GM12878 (cell line): ENCODE measurements around the gene CHCHD6. TPM values are rescaled to one million over a fixed set of nuclear protein-coding genes. Genes with fewer than 3 reads are reported as not detected.
A peak's percentile ranks its signal among the peaks of the same experiment; 100 is the strongest.

ENCODE experiments used
- ATAC-seq: fragments of 200-7000 bp; cut with Tn5 transposase; 3 replicates; pipeline ENCODE4 v1.9.1; 2020; ENCODE audit warnings: mild to moderate bottlenecking, moderate library complexity
- BruUV-seq: library from RNA; stranded (reverse); fragments of 400-500 nt; replicated peaks from 2 replicates; lab custom pipeline; 2021; lab: Mats Ljungman, UMichigan
- CTCF ChIA-PET: fragments of 300-600 bp; sonication (Branson Sonifier 250); formaldehyde crosslinking; extraction: SDS; loops from one replicate; lab custom pipeline; 2021; ENCODE audit warnings: inconsistent platforms; lab: Yijun Ruan, JAX
- POLR2A ChIA-PET: fragments of 350-600 bp; formaldehyde crosslinking; extraction: SDS; loops from one replicate; lab custom pipeline; 2021; ENCODE audit warnings: inconsistent platforms; lab: Charles Lee
- RAD21 ChIA-PET: fragments of 300-600 bp; sonication (Branson Sonifier 250); formaldehyde crosslinking; loops from one replicate; lab custom pipeline; 2023; ENCODE audit warnings: antibody characterized with exemption; ENCODE audit not compliant: unreplicated experiment; lab: Charles Lee
- SMC1A ChIA-PET: fragments of 300-600 bp; sonication (Branson Sonifier 250); formaldehyde crosslinking; loops from one replicate; lab custom pipeline; 2023; ENCODE audit not compliant: unreplicated experiment, uncharacterized antibody; lab: Charles Lee
- DNase-seq: peaks from one replicate; pipeline ENCODE4 v3.0.0-alpha.2; 2011; ENCODE audit warnings: low read depth, low spot score
- FAIRE-seq: peaks from 3 replicates; lab custom pipeline; 2011; peaks lifted over from hg19 to GRCh38; lab: Jason Lieb, UNC
- H2AFZ ChIP-seq: 2 replicates; pipeline ENCODE4 v1.6.0; 2011; ENCODE audit warnings: low read depth, low read length, control low read depth; ENCODE audit not compliant: control insufficient read depth
- H3K27ac ChIP-seq: 2 replicates; pipeline ENCODE4 v1.5.1; 2011; ENCODE audit warnings: control low read depth; ENCODE audit not compliant: control insufficient read depth, insufficient read depth
- H3K27me3 ChIP-seq, 2 experiments: replicated peaks in 1 of 2; 2 replicates each; pipeline versions ENCODE4 v1.6.0 to v1.6.1; 2011; ENCODE audit warnings: low read length in 1 of 2; ENCODE audit not compliant: control insufficient read depth in 2 of 2, insufficient read depth in 2 of 2
- H3K36me3 ChIP-seq, 2 experiments: 2 replicates each; pipeline ENCODE4 v1.5.1; 2011; ENCODE audit warnings: low read length in 1 of 2; ENCODE audit not compliant: control insufficient read depth in 2 of 2, insufficient read depth in 2 of 2
- H3K4me1 ChIP-seq: 2 replicates; pipeline ENCODE4 v1.6.1; 2011; ENCODE audit warnings: mild to moderate bottlenecking, low read length, moderate library complexity, mixed read lengths; ENCODE audit not compliant: control insufficient read depth, insufficient read depth
- H3K4me2 ChIP-seq: 2 replicates; pipeline ENCODE4 v1.6.0; 2011; ENCODE audit warnings: control low read depth; ENCODE audit not compliant: control insufficient read depth, insufficient read depth
- H3K4me3 ChIP-seq: fragments of 200-600 bp; sonication (generic); 2 replicates; pipeline ENCODE4 v1.5.1; 2016
- H3K79me2 ChIP-seq: 2 replicates; pipeline ENCODE4 v1.6.0; 2011; ENCODE audit warnings: low read length; ENCODE audit not compliant: control insufficient read depth, insufficient read depth
- H3K9ac ChIP-seq: 2 replicates; pipeline ENCODE4 v1.8.0; 2011; ENCODE audit warnings: low read length, control low read depth, mixed read lengths; ENCODE audit not compliant: control insufficient read depth, insufficient read depth
- H3K9me3 ChIP-seq: replicated peaks from 3 replicates; pipeline ENCODE4 v1.5.1; 2011; ENCODE audit warnings: mild to moderate bottlenecking, low read length; ENCODE audit not compliant: control insufficient read depth, insufficient read depth
- H4K20me1 ChIP-seq: 2 replicates; pipeline ENCODE4 v1.6.0; 2011; ENCODE audit not compliant: control insufficient read depth, insufficient read depth
- BHLHE40 ChIP-seq, 2 experiments: fragments of 450-650 bp in 1 of 2; IDR thresholded peaks; 2 replicates each; pipeline ENCODE4 v1.6.1; 2011 to 2017; ENCODE audit warnings: low read depth in 2 of 2, borderline replicate concordance in 1 of 2, improper control_type of control experiment in 1 of 2, low read length in 1 of 2, mild to moderate bottlenecking in 1 of 2
- CBFB ChIP-seq: IDR thresholded peaks from 2 replicates; pipeline ENCODE4 v1.6.1; 2016; ENCODE audit warnings: antibody characterized with exemption, low read depth
- HSF1 ChIP-seq: fragments of 150-350 bp; IDR thresholded peaks from 2 replicates; pipeline ENCODE4 v1.6.1; 2014; ENCODE audit warnings: mild to moderate bottlenecking, low read depth, low read length
- MYB ChIP-seq: fragments of 150-350 bp; IDR thresholded peaks from 2 replicates; pipeline ENCODE4 v1.6.1; 2014; ENCODE audit warnings: mild to moderate bottlenecking, low read depth, low read length, borderline replicate concordance
- NR2F1 ChIP-seq: fragments of 450-650 bp; conservative IDR thresholded peaks from 2 replicates; pipeline ENCODE4 v1.6.1; 2017; ENCODE audit warnings: mild to moderate bottlenecking
- RAD21 ChIP-seq: IDR thresholded peaks from 2 replicates; pipeline ENCODE4 v1.6.1; 2011; ENCODE audit warnings: mild to moderate bottlenecking, low read depth, low read length, moderate library complexity; ENCODE audit not compliant: insufficient read depth
- RFX5 ChIP-seq: IDR thresholded peaks from 2 replicates; pipeline ENCODE4 v1.6.1; 2011; ENCODE audit warnings: low read depth, low read length, improper control_type of control experiment
- RUNX3 ChIP-seq: IDR thresholded peaks from 2 replicates; pipeline ENCODE4 v1.6.1; 2012; ENCODE audit warnings: low read length, inconsistent platforms
- SMAD1 ChIP-seq: fragments of 450-650 bp; IDR thresholded peaks from 2 replicates; pipeline ENCODE4 v1.6.1; 2018; ENCODE audit warnings: mild to moderate bottlenecking, low read depth; ENCODE audit not compliant: partially characterized antibody
- SMARCA5 ChIP-seq: fragments of 450-650 bp; IDR thresholded peaks from 2 replicates; pipeline ENCODE4 v1.6.1; 2017; ENCODE audit warnings: mild to moderate bottlenecking
- SP1 ChIP-seq: IDR thresholded peaks from one replicate; pipeline ENCODE4 v1.6.1; 2011; ENCODE audit warnings: low read depth, low read length
- SUPT20H ChIP-seq: IDR thresholded peaks from 2 replicates; pipeline ENCODE4 v1.6.1; 2011; ENCODE audit warnings: low read depth, mild to moderate bottlenecking, low read length, moderate library complexity, borderline replicate concordance; ENCODE audit not compliant: control insufficient read depth
- ZNF622 ChIP-seq: fragments of 450-650 bp; IDR thresholded peaks from 2 replicates; pipeline ENCODE4 v1.6.1; 2017; ENCODE audit warnings: mild to moderate bottlenecking, inconsistent platforms
- WGBS: methylation state at CpG from one replicate; pipeline ENCODE4 v1.1.6; 2016; ENCODE audit warnings: low lambda C conversion rate; ENCODE audit not compliant: insufficient replicate concordance, insufficient coverage; ENCODE audit errors: missing lambda C conversion rate; 5-methylcytosine and 5-hydroxymethylcytosine counted together
- in situ Hi-C: fragments of 300-500 bp; cut with MboI; formaldehyde crosslinking; loops from 9 replicates; pipeline ENCODE4 v1.14.3; 2018; ENCODE audit warnings: mixed read lengths
- intact Hi-C: fragments of 100-400 bp; cut with micrococcal nuclease; formaldehyde crosslinking; loops from one replicate; pipeline ENCODE4 v1.14.2; 2022; ENCODE audit not compliant: unreplicated experiment
- polyA plus RNA-seq, 11 experiments: library from polyadenylated mRNA; depleted of rRNA in 4 of 11; unstranded in 6 of 11; stranded (reverse) in 5 of 11; fragments of >200 nt; fragmentation: Nextera tagmentation in 4 of 11; fragmentation: Illumina TruSeq in 1 of 11; extraction: Ambion mirVana in 4 of 11; extraction: Trizol in 1 of 11; gene quantifications; 1 replicate in 1 of 11; 2 replicates in 10 of 11; pipeline versions ENCODE4 v1.2.1 to v1.2.3, GENCODE V29; 2011 to 2016; ENCODE audit warnings: inconsistent platforms in 2 of 11, missing spikeins in 2 of 11, low read depth in 1 of 11
- total RNA-seq, 4 experiments: library from RNA; depleted of rRNA in 3 of 4; stranded (reverse); fragments of >200 nt in 3 of 4; fragmentation: Illumina TruSeq in 1 of 4; extraction: Trizol in 1 of 4; gene quantifications; 2 replicates each; pipeline versions ENCODE4 v1.2.1 to v1.2.3, GENCODE V29; 2013 to 2021

The CHCHD6 gene
- total and polyA plus RNA-seq, 10 of the 15 experiments (the other 5 are each of a cell fraction or from before 2014, with no cell fraction given), result 2.7 to 16.7 (median 12.3) TPM

DNA sequence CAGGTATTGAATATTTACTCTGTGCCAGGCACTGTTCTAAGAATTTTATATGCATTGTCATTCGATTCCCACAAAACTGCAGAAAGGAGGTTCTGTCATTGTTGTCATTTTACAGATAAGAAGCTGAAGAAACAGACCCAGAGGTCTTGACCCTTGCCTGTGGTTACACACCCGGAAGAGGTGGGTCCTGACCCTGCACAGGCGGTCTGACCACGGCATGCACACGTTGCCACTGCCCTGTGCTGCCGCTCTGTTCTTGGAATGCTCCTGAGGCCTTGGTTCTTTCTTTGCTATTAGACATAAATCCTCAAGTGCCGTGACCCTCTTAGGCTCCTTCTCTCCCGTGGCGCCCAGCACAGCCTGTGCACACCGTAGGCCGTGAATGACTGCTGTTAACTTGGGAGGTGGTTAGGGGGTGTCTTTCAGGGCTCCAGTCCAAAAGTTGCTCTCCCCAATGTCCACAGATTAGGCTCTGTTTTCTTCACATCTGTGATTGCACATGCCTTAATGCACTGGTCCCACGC, 204.8 kb downstream of the CHCHD6 start:
- POLR2A ChIA-PET, result no interaction called here
- 69% methylated on average over 12 of the region's 12 CpGs for WGBS
- DNase-seq (no peak), FAIRE-seq (no peak), ATAC-seq (no peak)
- CTCF ChIA-PET, result interaction anchor here (1.3 kb wide), 1 partner anchor 10 kb away, joined by 3 read pairs; no protein-coding TSS in a partner anchor
- H3K4me3 ChIP-seq, result no peak overlapping the region
- no peak overlapping the region for H3K9ac ChIP-seq
- TF ChIP-seq RFX5, result no peak
- TF ChIP-seq SP1, result peak; percentile 39
- peak in 1 of 2 experiments; percentile 25; a peak in 1 of 4 replicates for TF ChIP-seq BHLHE40 (IDR thresholded peaks at IDR 0.05; ENCODE audit: borderline replicate concordance in 1 of 2, low read depth in 2 of 2, low read length in 1 of 2)
- no peak for TF ChIP-seq RAD21
- TF ChIP-seq NR2F1, result peak; percentile 87
- TF ChIP-seq SMARCA5, result no peak
- peak; percentile 84 for TF ChIP-seq RUNX3
- TF ChIP-seq HSF1, result no peak
- no peak for TF ChIP-seq SUPT20H
- no peak for TF ChIP-seq SMAD1
- TF ChIP-seq MYB, result no peak
- no peak for TF ChIP-seq ZNF622
- peak; percentile 55; the same call in 1 of the 2 replicates for TF ChIP-seq CBFB
- no peaks in the 10 kb centered on the region for H3K79me2 ChIP-seq
- peak overlapping the region; percentile 39 for H2AFZ ChIP-seq
- H3K9me3 ChIP-seq, result no peaks in the 10 kb centered on the region; the same call in 2 of the 3 replicates
- no TSS peak for BruUV-seq
- peak overlapping the region; percentile 34; the same call in 1 of the 2 replicates for H3K27ac ChIP-seq
- RAD21 ChIA-PET, result no interaction called here
- H3K36me3 ChIP-seq, result no peaks in the 10 kb centered on the region
- SMC1A ChIA-PET, result no interaction called here
- peaks cover 49% of the 10 kb centered on the region for H3K4me1 ChIP-seq
- peak overlapping the region; percentile 59 for H3K4me2 ChIP-seq
- no peaks in the 10 kb centered on the region for H4K20me1 ChIP-seq
- intact Hi-C loops (no loop called here), in situ Hi-C loops (no loop called here)
- no peaks in the 10 kb centered on the region for H3K27me3 ChIP-seq
